Keratinocyte (primary cell): ENCODE data around the gene CDHR1. TPM values are rescaled to one million over a fixed set of nuclear protein-coding genes. Genes with fewer than 3 reads are reported as not detected.

Source experiments
- DNase-seq: peaks from one replicate; pipeline ENCODE4 v3.0.0-alpha.2; 2011; ENCODE audit warnings: low read depth, missing footprints, low spot score
- FAIRE-seq: peaks from 2 replicates; lab custom pipeline; 2011; peaks lifted over from hg19 to GRCh38; lab: Jason Lieb, UNC
- H2AFZ ChIP-seq: 2 replicates; pipeline ENCODE4 v1.6.0; 2012; ENCODE audit warnings: low read length, control low read depth, inconsistent platforms; ENCODE audit not compliant: control insufficient read depth
- H3K27ac ChIP-seq: 2 replicates; pipeline ENCODE4 v1.5.1; 2011; ENCODE audit warnings: low read length; ENCODE audit not compliant: control insufficient read depth, insufficient read depth
- H3K27me3 ChIP-seq: 3 replicates; pipeline ENCODE4 v1.6.0; 2011; ENCODE audit warnings: low read length; ENCODE audit not compliant: control insufficient read depth, insufficient read depth; ENCODE audit errors: extremely low read depth
- H3K36me3 ChIP-seq, 2 experiments: 2 replicates in 1 of 2; 3 replicates in 1 of 2; pipeline ENCODE4 v1.5.1; 2011; ENCODE audit warnings: low read length in 2 of 2, mild to moderate bottlenecking in 1 of 2; ENCODE audit not compliant: control insufficient read depth in 2 of 2, insufficient read depth in 2 of 2; ENCODE audit errors: extremely low read depth in 1 of 2
- H3K4me1 ChIP-seq: 3 replicates; pipeline ENCODE4 v1.5.1; 2011; ENCODE audit warnings: low read length; ENCODE audit not compliant: control insufficient read depth, insufficient read depth; ENCODE audit errors: extremely low read depth
- H3K4me2 ChIP-seq: 3 replicates; pipeline ENCODE4 v1.6.0; 2011; ENCODE audit warnings: low read depth, low read length; ENCODE audit not compliant: control insufficient read depth, insufficient read depth; ENCODE audit errors: extremely low read depth
- H3K4me3 ChIP-seq, 3 experiments: fragments of 200-600 bp in 1 of 3; sonication (generic) in 1 of 3; 2 replicates in 2 of 3; 3 replicates in 1 of 3; pipeline ENCODE4 v1.5.1; 2011 to 2016; ENCODE audit warnings: low read length in 3 of 3, mild to moderate bottlenecking in 3 of 3, control low read depth in 2 of 3, inconsistent platforms in 1 of 3, low read depth in 1 of 3, mixed read lengths in 1 of 3, mixed run types in 1 of 3, moderate library complexity in 1 of 3; ENCODE audit not compliant: control insufficient read depth in 2 of 3, insufficient read depth in 2 of 3; ENCODE audit errors: extremely low read depth in 1 of 3
- H3K79me2 ChIP-seq: 2 replicates; pipeline ENCODE4 v1.6.0; 2012; ENCODE audit warnings: low read length; ENCODE audit not compliant: control insufficient read depth, insufficient read depth
- H3K9ac ChIP-seq: 3 replicates; pipeline ENCODE4 v1.6.0; 2011; ENCODE audit warnings: low read length; ENCODE audit not compliant: control insufficient read depth, insufficient read depth; ENCODE audit errors: extremely low read depth
- H3K9me1 ChIP-seq: 3 replicates; pipeline ENCODE4 v1.6.0; 2011; ENCODE audit warnings: low read length; ENCODE audit not compliant: control insufficient read depth, insufficient read depth; ENCODE audit errors: extremely low read depth
- H3K9me3 ChIP-seq: 2 replicates; pipeline ENCODE4 v1.5.1; 2012; ENCODE audit warnings: low read depth, low read length; ENCODE audit not compliant: control insufficient read depth
- H4K20me1 ChIP-seq: 3 replicates; pipeline ENCODE4 v1.6.0; 2011; ENCODE audit warnings: low read length; ENCODE audit not compliant: control insufficient read depth, insufficient read depth; ENCODE audit errors: extremely low read depth
- EZH2 ChIP-seq: IDR thresholded peaks from one replicate; pipeline ENCODE4 v1.6.1; 2012; ENCODE audit warnings: inconsistent platforms, mild to moderate bottlenecking, low read length, moderate library complexity
- dilution Hi-C: fragments of 300-500 bp; cut with MboI; formaldehyde crosslinking; loops from one replicate; pipeline ENCODE4 v1.7.0; 2020; ENCODE audit warnings: low sequenced_read_pairs; ENCODE audit not compliant: extremely low pct_ligation_motif_present
- polyA plus RNA-seq, 5 experiments: library from polyadenylated mRNA; depleted of rRNA in 3 of 5; stranded (reverse) in 3 of 5; stranded (forward) in 1 of 5; unstranded in 1 of 5; fragments of >200 nt; gene quantifications; 1 replicate in 1 of 5; 2 replicates in 3 of 5; 3 replicates in 1 of 5; pipeline versions ENCODE4 v1.2.1 to v1.2.3, GENCODE V29; 2011 to 2012; ENCODE audit warnings: missing spikeins in 2 of 5, low read depth in 1 of 5, low replicate concordance in 1 of 5
- TF ChIP-seq, protein P1 (sequence below), 3 experiments: IDR thresholded peaks in 1 of 3; conservative IDR thresholded peaks in 1 of 3; optimal IDR thresholded peaks in 1 of 3; 2 replicates in 2 of 3; 3 replicates in 1 of 3; pipeline versions ENCODE3 to v1.5.1; 2011; ENCODE audit warnings: low read length in 3 of 3, mild to moderate bottlenecking in 3 of 3, moderate library complexity in 2 of 3, control low read depth in 1 of 3, inconsistent platforms in 1 of 3; ENCODE audit not compliant: insufficient read depth in 2 of 3; ENCODE audit errors: extremely low read depth in 1 of 3

The CDHR1 gene
- polyA plus RNA-seq, 1 donor (not counting 4 experiments of a cell fraction or from before 2014, with no cell fraction given), result 5.2 TPM

GRCh38 chr10:84204122-84204521 is 9.8 kb downstream of the CDHR1 start:
- Histone ChIP-seq H3K9ac (no peak overlapping the region), H3K9me3 (no peaks in the 10 kb centered on the region), H3K36me3 (no peaks in the 10 kb centered on the region), H3K79me2 (no peaks in the 10 kb centered on the region), H2AFZ (no peak overlapping the region), H3K9me1 (no peaks in the 10 kb centered on the region), H3K4me2 (no peak overlapping the region), H3K27me3 (peaks cover 4% of the 10 kb centered on the region), H3K27ac (no peak overlapping the region), H3K4me1 (no peaks in the 10 kb centered on the region), H3K4me3 (no peak overlapping the region), H4K20me1 (no peaks in the 10 kb centered on the region)
- TF ChIP-seq, protein P1, sequence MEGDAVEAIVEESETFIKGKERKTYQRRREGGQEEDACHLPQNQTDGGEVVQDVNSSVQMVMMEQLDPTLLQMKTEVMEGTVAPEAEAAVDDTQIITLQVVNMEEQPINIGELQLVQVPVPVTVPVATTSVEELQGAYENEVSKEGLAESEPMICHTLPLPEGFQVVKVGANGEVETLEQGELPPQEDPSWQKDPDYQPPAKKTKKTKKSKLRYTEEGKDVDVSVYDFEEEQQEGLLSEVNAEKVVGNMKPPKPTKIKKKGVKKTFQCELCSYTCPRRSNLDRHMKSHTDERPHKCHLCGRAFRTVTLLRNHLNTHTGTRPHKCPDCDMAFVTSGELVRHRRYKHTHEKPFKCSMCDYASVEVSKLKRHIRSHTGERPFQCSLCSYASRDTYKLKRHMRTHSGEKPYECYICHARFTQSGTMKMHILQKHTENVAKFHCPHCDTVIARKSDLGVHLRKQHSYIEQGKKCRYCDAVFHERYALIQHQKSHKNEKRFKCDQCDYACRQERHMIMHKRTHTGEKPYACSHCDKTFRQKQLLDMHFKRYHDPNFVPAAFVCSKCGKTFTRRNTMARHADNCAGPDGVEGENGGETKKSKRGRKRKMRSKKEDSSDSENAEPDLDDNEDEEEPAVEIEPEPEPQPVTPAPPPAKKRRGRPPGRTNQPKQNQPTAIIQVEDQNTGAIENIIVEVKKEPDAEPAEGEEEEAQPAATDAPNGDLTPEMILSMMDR (optimal IDR thresholded peaks at IDR 0.05 in 1 of 3, IDR thresholded peaks at IDR 0.05 in 1 of 3, conservative IDR thresholded peaks at IDR 0.05 in 1 of 3; ENCODE audit: extremely low read depth in 1 of 3, insufficient read depth in 2 of 3, low read length in 3 of 3), result peak; percentile 61 to 81 (median 81)
- no peak for TF ChIP-seq EZH2
- no peak for DNase-seq
- dilution Hi-C loops, result loop anchor here (10.0 kb wide), 1 partner anchor 59 kb away; no protein-coding TSS in a partner anchor
- no peak for FAIRE-seq

- Histone ChIP-seq H3K4me3 (no peak overlapping the region), H3K27me3 (peaks cover 4% of the 10 kb centered on the region), H3K9me1 (no peaks in the 10 kb centered on the region), H3K27ac (no peak overlapping the region), H3K79me2 (no peaks in the 10 kb centered on the region), H4K20me1 (no peaks in the 10 kb centered on the region), H3K4me2 (no peak overlapping the region), H3K9ac (no peak overlapping the region), H3K4me1 (no peaks in the 10 kb centered on the region), H3K9me3 (no peaks in the 10 kb centered on the region), H3K36me3 (no peaks in the 10 kb centered on the region), H2AFZ (no peak overlapping the region)
- FAIRE-seq, result no peak
- TF ChIP-seq EZH2, result no peak
- TF ChIP-seq, protein P1 (optimal IDR thresholded peaks at IDR 0.05 in 1 of 3, IDR thresholded peaks at IDR 0.05 in 1 of 3, conservative IDR thresholded peaks at IDR 0.05 in 1 of 3; ENCODE audit: extremely low read depth in 1 of 3, insufficient read depth in 2 of 3, low read length in 3 of 3), result no peak
- dilution Hi-C loops, result loop anchor here (10.0 kb wide), 1 partner anchor 60 kb away; no protein-coding TSS in a partner anchor
- DNase-seq, result no peak
Measured at GRCh38 chr10:84204610-84205009, 10.3 kb downstream of the CDHR1 start.
